Tibial artery (tissue), 4 donors: ENCODE data around the gene EPC1.

Source experiments
- DNase-seq, 2 donors: peaks; one replicate each; pipeline ENCODE4 v3.0.0-alpha.2; 2019
- H3K27ac ChIP-seq, 2 donors: fragments of 200-600 bp; sonication (generic) in 1 of 2; 1 replicate in 1 of 2; 2 replicates in 1 of 2; pipeline ENCODE4 v1.5.1; 2018 to 2019; ENCODE audit warnings: mild to moderate bottlenecking in 1 of 2
- H3K27me3 ChIP-seq, 2 donors: fragments of 200-600 bp; sonication (generic) in 1 of 2; one replicate each; pipeline versions ENCODE4 v1.5.1 to v1.6.0; 2016 to 2019
- H3K36me3 ChIP-seq, 3 donors: fragments of 200-600 bp; sonication (generic) in 2 of 3; one replicate each; pipeline ENCODE4 v1.5.1; 2016 to 2019; ENCODE audit warnings: mild to moderate bottlenecking in 2 of 3
- H3K4me1 ChIP-seq, 4 donors: fragments of 200-600 bp; sonication (generic) in 2 of 4; 1 replicate in 3 of 4; 2 replicates in 1 of 4; pipeline ENCODE4 v1.5.1; 2016 to 2019
- H3K4me3 ChIP-seq, 2 donors: fragments of 200-600 bp; sonication (generic) in 1 of 2; 1 replicate in 1 of 2; 2 replicates in 1 of 2; pipeline ENCODE4 v1.5.1; 2018 to 2019; ENCODE audit warnings: mild to moderate bottlenecking in 2 of 2
- H3K9me3 ChIP-seq, 3 donors: fragments of 200-600 bp; sonication (generic) in 1 of 3; one replicate each; pipeline ENCODE4 v1.5.1; 2016 to 2019
- CTCF ChIP-seq, 2 experiments: fragments of 200-600 bp in 1 of 2; fragments of 450-650 bp in 1 of 2; IDR thresholded peaks; one replicate each; pipeline ENCODE4 v1.5.1; 2017 to 2019; ENCODE audit warnings: antibody characterized with exemption in 2 of 2, mild to moderate bottlenecking in 1 of 2, moderate library complexity in 1 of 2
- intact Hi-C: fragments of 100-400 bp; cut with DNase I; formaldehyde crosslinking; loops from one replicate; pipeline ENCODE4 v1.15.0; 2023; ENCODE audit warnings: low total_unique reads

The EPC1 gene

GRCh38 chr10:32329061-32329460 is 17.9 kb downstream of the EPC1 start:
- no peak overlapping the region for H3K4me3 ChIP-seq
- H3K27me3 ChIP-seq, result no peaks in the 10 kb centered on the region
- peaks cover 0 to 99% (median 70%) of the 10 kb centered on the region in 4 donors for H3K4me1 ChIP-seq
- no peak for TF ChIP-seq CTCF (IDR thresholded peaks at IDR 0.05)
- DNase-seq, result no peak
- no peak overlapping the region for H3K27ac ChIP-seq
- H3K36me3 ChIP-seq, result no peaks in the 10 kb centered on the region
- no peaks in the 10 kb centered on the region for H3K9me3 ChIP-seq
- intact Hi-C loops, result no loop called here

DNA sequence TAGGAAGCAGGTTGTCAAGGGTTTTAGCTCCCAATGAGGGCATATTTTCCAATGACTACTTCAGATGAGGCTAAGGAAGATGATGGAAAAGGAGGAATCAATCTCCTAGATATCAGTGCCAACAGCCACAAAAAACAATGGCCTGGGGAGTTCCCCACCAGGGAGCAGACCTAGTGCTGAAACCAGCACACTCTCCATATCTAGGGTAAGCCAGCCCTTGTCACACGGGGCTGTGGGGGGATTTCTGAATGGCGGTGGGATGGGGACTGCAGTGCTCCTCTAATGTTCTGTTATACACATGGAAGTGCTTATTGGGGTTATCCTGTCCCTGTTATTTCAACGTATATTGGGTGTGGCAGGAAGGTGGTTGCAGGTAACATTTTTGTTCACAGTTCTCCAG is 18.5 kb downstream of the EPC1 start:
- TF ChIP-seq CTCF (IDR thresholded peaks at IDR 0.05), result no peak
- H3K36me3 ChIP-seq, result no peaks in the 10 kb centered on the region
- peaks cover 0 to 99% (median 66%) of the 10 kb centered on the region in 4 donors for H3K4me1 ChIP-seq
- DNase-seq, result no peak
- intact Hi-C loops, result no loop called here
- H3K4me3 ChIP-seq, result no peak overlapping the region
- no peaks in the 10 kb centered on the region for H3K9me3 ChIP-seq
- no peak overlapping the region for H3K27ac ChIP-seq
- no peaks in the 10 kb centered on the region for H3K27me3 ChIP-seq

GRCh38 chr10:32327364-32327691 is 19.6 kb downstream of the EPC1 start:
- H3K36me3 ChIP-seq, result no peaks in the 10 kb centered on the region
- TF ChIP-seq CTCF (IDR thresholded peaks at IDR 0.05), result no peak
- no peak overlapping the region for H3K27ac ChIP-seq
- intact Hi-C loops, result no loop called here
- no peak overlapping the region for H3K4me3 ChIP-seq
- no peak for DNase-seq
- peaks cover 0 to 99% (median 54%) of the 10 kb centered on the region in 4 donors for H3K4me1 ChIP-seq
- H3K9me3 ChIP-seq, result no peaks in the 10 kb centered on the region
- no peaks in the 10 kb centered on the region for H3K27me3 ChIP-seq

DNA sequence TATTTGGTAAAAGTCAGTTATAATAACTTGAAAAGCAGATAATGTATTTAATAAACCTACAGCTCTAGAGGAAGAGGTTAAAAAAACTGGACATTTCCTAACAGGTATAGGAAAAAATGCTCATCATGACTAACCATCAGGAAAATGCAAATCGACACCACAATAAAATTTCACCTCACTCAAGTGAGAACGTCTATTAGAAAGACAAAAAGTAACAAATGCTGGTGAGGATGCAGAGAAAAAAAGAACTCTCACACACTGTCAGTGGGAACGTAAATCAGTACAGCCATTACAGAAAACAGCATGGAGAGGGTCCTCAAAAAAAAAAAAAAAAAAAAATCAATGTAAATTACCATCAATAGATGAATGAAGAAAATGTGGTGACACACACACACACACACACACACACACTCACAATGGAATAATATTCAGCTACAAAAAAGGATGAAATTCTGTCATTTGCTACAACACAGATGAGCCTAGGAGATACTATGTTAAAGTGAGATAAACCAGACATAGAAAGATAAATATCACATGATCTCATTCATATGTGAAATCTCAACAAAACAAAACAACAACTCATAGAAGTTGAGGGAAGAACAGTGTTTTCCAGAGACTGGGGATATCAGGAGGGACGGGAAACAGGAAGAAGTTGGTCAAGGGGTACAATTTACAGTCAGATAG is 20.1 kb downstream of the EPC1 start:
- peaks cover 0 to 99% (median 52%) of the 10 kb centered on the region in 4 donors for H3K4me1 ChIP-seq
- H3K4me3 ChIP-seq, result no peak overlapping the region
- H3K9me3 ChIP-seq, result no peaks in the 10 kb centered on the region
- DNase-seq, result no peak
- TF ChIP-seq CTCF (IDR thresholded peaks at IDR 0.05), result no peak
- no peaks in the 10 kb centered on the region for H3K27me3 ChIP-seq
- no peaks in the 10 kb centered on the region for H3K36me3 ChIP-seq
- intact Hi-C loops, result no loop called here
- H3K27ac ChIP-seq, result no peak overlapping the region

- no peaks in the 10 kb centered on the region for H3K36me3 ChIP-seq
- intact Hi-C loops, result no loop called here
- no peak for TF ChIP-seq CTCF (IDR thresholded peaks at IDR 0.05)
- H3K4me3 ChIP-seq, result no peak overlapping the region
- peaks cover 0 to 99% (median 51%) of the 10 kb centered on the region in 4 donors for H3K4me1 ChIP-seq
- H3K27me3 ChIP-seq, result no peaks in the 10 kb centered on the region
- no peak for DNase-seq
- no peak overlapping the region for H3K27ac ChIP-seq
- H3K9me3 ChIP-seq, result no peaks in the 10 kb centered on the region
These were observed 20.8 kb downstream of the EPC1 start for GRCh38 chr10:32326119-32326518.

DNA sequence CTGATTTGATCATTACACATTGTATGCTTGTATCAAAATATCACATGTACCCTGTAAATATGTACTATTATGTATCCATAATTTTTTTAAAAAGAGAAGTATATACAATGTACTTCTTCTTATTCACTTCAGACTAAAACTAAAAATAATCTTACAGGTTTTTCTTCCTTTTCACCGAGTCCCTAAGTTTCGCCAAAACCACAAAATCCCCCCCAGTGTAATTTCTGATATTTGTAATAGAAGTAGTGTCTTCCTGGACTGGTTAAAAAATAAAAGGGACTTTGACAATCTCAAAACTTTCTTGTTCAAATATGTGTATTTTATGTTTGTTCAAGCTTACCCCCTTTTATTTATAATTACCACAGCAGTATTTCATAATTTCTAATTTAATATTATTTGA is 23.9 kb downstream of the EPC1 start:
- intact Hi-C loops, result no loop called here
- no peak for TF ChIP-seq CTCF (IDR thresholded peaks at IDR 0.05)
- DNase-seq, result no peak
- H3K27me3 ChIP-seq, result no peaks in the 10 kb centered on the region
- peaks cover 0 to 99% (median 39%) of the 10 kb centered on the region in 4 donors for H3K4me1 ChIP-seq
- H3K4me3 ChIP-seq, result no peak overlapping the region
- no peaks in the 10 kb centered on the region for H3K9me3 ChIP-seq
- H3K36me3 ChIP-seq, result no peaks in the 10 kb centered on the region
- no peak overlapping the region for H3K27ac ChIP-seq
